MCF 10A (cell line): ENCODE data around the gene PALM. TPM values are rescaled to one million over a fixed set of nuclear protein-coding genes. Genes with fewer than 3 reads are reported as not detected.

Source experiments
- BruUV-seq: library from RNA; stranded (reverse); fragments of 400-500 nt; replicated peaks from 2 replicates; lab custom pipeline; 2021; lab: Mats Ljungman, UMichigan
- CTCF ChIA-PET: fragments of 300-600 bp; sonication (Branson Sonifier 250); formaldehyde crosslinking; extraction: SDS; loops from one replicate; lab custom pipeline; 2021; ENCODE audit warnings: antibody characterized with exemption, inconsistent platforms; lab: Yijun Ruan, JAX
- POLR2A ChIA-PET: fragments of 300-600, 350-650 bp; sonication (Branson Sonifier 250); formaldehyde crosslinking; extraction: SDS; loops from one replicate; lab custom pipeline; 2020; ENCODE audit warnings: antibody characterized with exemption, inconsistent platforms; lab: Yijun Ruan, JAX
- DNase-seq: peaks from one replicate; pipeline ENCODE4 v3.0.0-alpha.2; 2018; ENCODE audit not compliant: unreplicated experiment
- H3K27ac Mint-ChIP-seq: one replicate; pipeline ENCODE4 v1.8.0; 2022; ENCODE audit warnings: mild to moderate bottlenecking, low read depth, mixed read lengths; ENCODE audit not compliant: unreplicated experiment
- H3K27me3 Mint-ChIP-seq: one replicate; pipeline ENCODE4 v1.8.0; 2022; ENCODE audit warnings: mixed read lengths; ENCODE audit not compliant: insufficient read depth, unreplicated experiment
- H3K36me3 Mint-ChIP-seq: one replicate; pipeline ENCODE4 v1.8.0; 2022; ENCODE audit warnings: mild to moderate bottlenecking, moderate library complexity, mixed read lengths; ENCODE audit not compliant: insufficient read depth, unreplicated experiment
- H3K4me1 Mint-ChIP-seq: one replicate; pipeline ENCODE4 v1.8.0; 2022; ENCODE audit warnings: mixed read lengths; ENCODE audit not compliant: insufficient read depth, unreplicated experiment
- H3K4me3 Mint-ChIP-seq: one replicate; pipeline ENCODE4 v1.8.0; 2022; ENCODE audit warnings: mild to moderate bottlenecking, moderate library complexity, mixed read lengths; ENCODE audit not compliant: unreplicated experiment
- H3K9me3 Mint-ChIP-seq: one replicate; pipeline ENCODE4 v1.8.0; 2022; ENCODE audit warnings: mixed read lengths; ENCODE audit not compliant: unreplicated experiment
- CTCF ChIP-seq: fragments of 200-600 bp; IDR thresholded peaks from one replicate; pipeline ENCODE4 v1.8.0; 2022; ENCODE audit warnings: antibody characterized with exemption, mild to moderate bottlenecking; ENCODE audit not compliant: unreplicated experiment
- intact Hi-C: fragments of 100-400 bp; cut with micrococcal nuclease; formaldehyde crosslinking; loops from 2 replicates; pipeline ENCODE4 v1.14.1; 2022
- total RNA-seq: library from RNA; stranded (reverse); gene quantifications from 2 replicates; pipeline ENCODE4 v1.2.3, GENCODE V29; 2022

The PALM gene
- total RNA-seq, 1 experiment from 2014 or later = 0.44 TPM

GRCh38 chr19:787536-787935 lies 78.8 kb downstream of the PALM start:
- TF ChIP-seq CTCF = no peak
- H3K27me3 Mint-ChIP-seq = no peaks in the 10 kb centered on the region
- peaks cover 12% of the 10 kb centered on the region for H3K4me1 Mint-ChIP-seq
- H3K27ac Mint-ChIP-seq = no peak overlapping the region
- ChIA-PET CTCF (interaction anchor here (0.6 kb wide), 1 partner anchor 176 kb away, joined by 3 read pairs; no protein-coding TSS in a partner anchor), POLR2A (interaction anchor here (0.6 to 1.2 kb wide), 3 partner anchors 9 to 513 kb away, joined by 3 to 4 read pairs (median 3); no protein-coding TSS in a partner anchor)
- H3K4me3 Mint-ChIP-seq = no peak overlapping the region
- no peak for DNase-seq
- intact Hi-C loops = no loop called here
- H3K9me3 Mint-ChIP-seq = no peaks in the 10 kb centered on the region
- peaks cover 6% of the 10 kb centered on the region for H3K36me3 Mint-ChIP-seq
- BruUV-seq = no TSS peak

- CTCF ChIA-PET = interaction anchor here (0.6 to 0.7 kb wide), 2 partner anchors 103 to 196 kb away, joined by 3 read pairs; no protein-coding TSS in a partner anchor
- DNase-seq = no peak
- H3K4me1 Mint-ChIP-seq = peaks cover 12% of the 10 kb centered on the region
These were observed 79.9 kb downstream of the PALM start for GRCh38 chr19:788686-788982.

GRCh38 chr19:788983-789700 lies 80.4 kb downstream of the PALM start:
- no peak for DNase-seq
- BruUV-seq = no TSS peak
- POLR2A ChIA-PET = interaction anchor here (0.6 kb wide), 1 partner anchor 9 kb away, joined by 5 read pairs; no protein-coding TSS in a partner anchor
- TF ChIP-seq CTCF = no peak
- Mint-ChIP-seq H3K27ac (no peak overlapping the region), H3K4me1 (peaks cover 12% of the 10 kb centered on the region), H3K4me3 (no peak overlapping the region), H3K27me3 (no peaks in the 10 kb centered on the region), H3K9me3 (no peaks in the 10 kb centered on the region), H3K36me3 (no peaks in the 10 kb centered on the region)
- CTCF ChIA-PET = interaction anchor here (0.7 kb wide), 1 partner anchor 103 kb away, joined by 3 read pairs; no protein-coding TSS in a partner anchor
- intact Hi-C loops = no loop called here

More at GRCh38 chr19:788686-788982, 79.9 kb downstream of the PALM start:
- BruUV-seq = no TSS peak
- Mint-ChIP-seq H3K27me3 (no peaks in the 10 kb centered on the region), H3K36me3 (no peaks in the 10 kb centered on the region), H3K27ac (no peak overlapping the region), H3K4me3 (no peak overlapping the region), H3K9me3 (no peaks in the 10 kb centered on the region)
- no peak for TF ChIP-seq CTCF
- POLR2A ChIA-PET = interaction anchor here (0.6 to 1.2 kb wide), 2 partner anchors 9 to 10 kb away, joined by 3 to 5 read pairs; no protein-coding TSS in a partner anchor
- intact Hi-C loops = no loop called here

- DNase-seq = no peak
- Mint-ChIP-seq H3K9me3 (no peaks in the 10 kb centered on the region), H3K27me3 (no peaks in the 10 kb centered on the region), H3K36me3 (no peaks in the 10 kb centered on the region), H3K27ac (no peak overlapping the region), H3K4me3 (no peak overlapping the region), H3K4me1 (peaks cover 12% of the 10 kb centered on the region)
- POLR2A ChIA-PET = no interaction called here
- TF ChIP-seq CTCF = no peak
- CTCF ChIA-PET = no interaction called here
- intact Hi-C loops = no loop called here
- BruUV-seq = no TSS peak
These were observed 80.9 kb downstream of the PALM start for GRCh38 chr19:789701-790060.
